SK-N-SH (cell line): ENCODE results near the gene RPH3AL. TPM values are rescaled to one million over a fixed set of nuclear protein-coding genes. Genes with fewer than 3 reads are reported as not detected.

Experiments
- CTCF ChIA-PET: fragments of 300-600, 350-600 bp; formaldehyde crosslinking; extraction: SDS; loops from one replicate; lab custom pipeline; 2021; lab: Yijun Ruan, JAX
- POLR2A ChIA-PET: fragments of 350-600 bp; sonication (Branson Sonifier 250); formaldehyde crosslinking; extraction: SDS; loops from one replicate; lab custom pipeline; 2020; ENCODE audit warnings: antibody characterized with exemption, inconsistent platforms; lab: Yijun Ruan, JAX
- DNase-seq: peaks from one replicate; pipeline ENCODE4 v3.0.0; 2012
- H2AFZ ChIP-seq: fragments of 200-600 bp; sonication (generic); 2 replicates; pipeline ENCODE4 v1.8.1; 2016; ENCODE audit warnings: antibody characterized with exemption, mild to moderate bottlenecking, low read depth
- H3F3A ChIP-seq: fragments of 200-600 bp; sonication (generic); replicated peaks from 2 replicates; pipeline ENCODE3; 2016; ENCODE audit warnings: antibody characterized with exemption, mild to moderate bottlenecking; ENCODE audit not compliant: insufficient read depth
- H3K27ac ChIP-seq, 2 experiments: fragments of 200-500 bp in 1 of 2; fragments of 200-600 bp in 1 of 2; sonication (Bioruptor generic) in 1 of 2; sonication (generic), shearing (Covaris generic) in 1 of 2; 2 replicates each; pipeline versions ENCODE4 v1.5.1 to v1.6.1; 2014 to 2016; ENCODE audit warnings: low read depth in 2 of 2, inconsistent platforms in 1 of 2, low read length in 1 of 2, mild to moderate bottlenecking in 1 of 2, mixed read lengths in 1 of 2
- H3K27me3 ChIP-seq: fragments of 200-600 bp; sonication (generic), shearing (Covaris generic); 2 replicates; pipeline ENCODE4 v1.6.1; 2016; ENCODE audit warnings: mixed run types; ENCODE audit not compliant: insufficient read depth
- H3K36me3 ChIP-seq, 2 experiments: fragments of 200-500 bp in 1 of 2; fragments of 200-600 bp in 1 of 2; sonication (Bioruptor generic) in 1 of 2; sonication (generic) in 1 of 2; replicated peaks in 1 of 2; 2 replicates each; pipeline versions ENCODE3 to v1.5.1; 2014 to 2016; ENCODE audit warnings: low read length in 1 of 2, mild to moderate bottlenecking in 1 of 2; ENCODE audit not compliant: insufficient read depth in 2 of 2, control insufficient read depth in 1 of 2
- H3K4me1 ChIP-seq, 2 experiments: fragments of 200-500 bp in 1 of 2; fragments of 200-600 bp in 1 of 2; sonication (Bioruptor generic) in 1 of 2; sonication (generic), shearing (Covaris generic) in 1 of 2; 2 replicates each; pipeline versions ENCODE4 v1.5.1 to v1.6.1; 2014 to 2016; ENCODE audit warnings: low read depth in 1 of 2, low read length in 1 of 2, mixed run types in 1 of 2; ENCODE audit not compliant: insufficient read depth in 2 of 2, control insufficient read depth in 1 of 2
- H3K4me2 ChIP-seq: fragments of 200-600 bp; sonication (generic), shearing (Covaris generic); 2 replicates; pipeline ENCODE4 v1.6.1; 2017; ENCODE audit warnings: mixed run types
- H3K4me3 ChIP-seq, 2 experiments: fragments of 200-500 bp in 1 of 2; fragments of 200-600 bp in 1 of 2; sonication (Bioruptor generic) in 1 of 2; sonication (generic), shearing (Covaris generic) in 1 of 2; 2 replicates each; pipeline versions ENCODE4 v1.5.1 to v1.8.1; 2014 to 2016; ENCODE audit warnings: low read depth in 2 of 2, inconsistent platforms in 1 of 2, low read length in 1 of 2, mild to moderate bottlenecking in 1 of 2, mixed read lengths in 1 of 2, moderate library complexity in 1 of 2
- H3K79me2 ChIP-seq: fragments of 200-600 bp; sonication (generic); 2 replicates; pipeline ENCODE4 v1.8.1; 2017; ENCODE audit warnings: mild to moderate bottlenecking; ENCODE audit not compliant: insufficient read depth
- H3K9ac ChIP-seq: fragments of 200-600 bp; sonication (generic); 2 replicates; pipeline ENCODE4 v1.6.1; 2017; ENCODE audit warnings: mixed run types
- H3K9me2 ChIP-seq: fragments of 200-600 bp; sonication (generic); 2 replicates; pipeline ENCODE4 v1.6.1; 2017; ENCODE audit warnings: mixed run types
- H3K9me3 ChIP-seq: fragments of 200-600 bp; sonication (generic); 2 replicates; pipeline ENCODE4 v1.6.1; 2017; ENCODE audit warnings: mixed run types, mild to moderate bottlenecking, moderate library complexity
- H4K20me1 ChIP-seq: fragments of 200-600 bp; sonication (generic); 2 replicates; pipeline ENCODE4 v1.6.1; 2017; ENCODE audit warnings: mild to moderate bottlenecking, mixed run types; ENCODE audit not compliant: insufficient read depth
- CHD2 ChIP-seq: fragments of 150-350 bp; IDR thresholded peaks from 2 replicates; pipeline ENCODE4 v1.6.1; 2018; ENCODE audit warnings: low read length; ENCODE audit not compliant: partially characterized antibody
- EP300 ChIP-seq, 2 experiments: IDR thresholded peaks; 2 replicates each; pipeline versions ENCODE4 v1.4.0 to v1.6.1; 2012; ENCODE audit warnings: borderline replicate concordance in 1 of 2, low read depth in 1 of 2, low read length in 1 of 2
- FOSL2 ChIP-seq: IDR thresholded peaks from 2 replicates; pipeline ENCODE4 v1.4.0; 2012; ENCODE audit warnings: low read depth, mild to moderate bottlenecking, moderate library complexity, borderline replicate concordance
- FOXJ3 ChIP-seq: sonication (generic); formaldehyde crosslinking; IDR thresholded peaks from 2 replicates; pipeline ENCODE4 v1.5.1; 2020; ENCODE audit warnings: mild to moderate bottlenecking, missing genetic modification reagents
- FOXM1 ChIP-seq: IDR thresholded peaks from 2 replicates; pipeline ENCODE4 v1.4.0; 2012; ENCODE audit warnings: low read depth, mild to moderate bottlenecking
- GABPA ChIP-seq: IDR thresholded peaks from 2 replicates; pipeline ENCODE4 v1.4.0; 2012; ENCODE audit warnings: low read depth, mild to moderate bottlenecking
- GATA2 ChIP-seq: sonication (generic); formaldehyde crosslinking; IDR thresholded peaks from 2 replicates; pipeline ENCODE4 v1.5.0; 2020; ENCODE audit warnings: mild to moderate bottlenecking, missing genetic modification reagents
- JUND ChIP-seq: IDR thresholded peaks from 2 replicates; pipeline ENCODE4 v1.4.0; 2012
- MEF2A ChIP-seq: IDR thresholded peaks from 2 replicates; pipeline ENCODE4 v1.4.0; 2012; ENCODE audit warnings: low read depth, borderline replicate concordance
- MXI1 ChIP-seq: IDR thresholded peaks from 2 replicates; pipeline ENCODE4 v1.6.1; 2012; ENCODE audit warnings: mild to moderate bottlenecking, low read depth, low read length, improper control_type of control experiment
- POLR2AphosphoS5 ChIP-seq: IDR thresholded peaks from 2 replicates; pipeline ENCODE4 v1.6.1; 2012; ENCODE audit warnings: low read depth, low read length
- SIN3A ChIP-seq: IDR thresholded peaks from 2 replicates; pipeline ENCODE4 v1.6.1; 2012; ENCODE audit warnings: low read depth, mild to moderate bottlenecking, low read length, moderate library complexity, borderline replicate concordance
- SMC3 ChIP-seq: IDR thresholded peaks from 2 replicates; pipeline ENCODE4 v1.6.1; 2012; ENCODE audit warnings: low read depth, low read length, improper control_type of control experiment
- TAF1 ChIP-seq: IDR thresholded peaks from 2 replicates; pipeline ENCODE4 v1.6.1; 2012; ENCODE audit warnings: low read depth, mild to moderate bottlenecking, low read length, moderate library complexity, borderline replicate concordance
- TEAD4 ChIP-seq: IDR thresholded peaks from 2 replicates; pipeline ENCODE4 v1.4.0; 2012; ENCODE audit warnings: mild to moderate bottlenecking, borderline replicate concordance; ENCODE audit not compliant: insufficient read depth
- USF1 ChIP-seq: IDR thresholded peaks from 2 replicates; pipeline ENCODE4 v1.4.0; 2012; ENCODE audit warnings: low read depth, borderline replicate concordance
- USF2 ChIP-seq: fragments of 150-350 bp; IDR thresholded peaks from 2 replicates; pipeline ENCODE4 v1.6.1; 2017; ENCODE audit warnings: antibody characterized with exemption, low read length, low read depth, borderline replicate concordance
- WGBS: methylation state at CpG from one replicate; pipeline ENCODE4 v1.1.6; 2017; ENCODE audit warnings: low lambda C conversion rate; 5-methylcytosine and 5-hydroxymethylcytosine counted together
- polyA plus RNA-seq, 3 experiments: library from polyadenylated mRNA; depleted of rRNA; stranded (reverse); fragments of >200 nt; gene quantifications; 2 replicates each; pipeline ENCODE4 v1.2.3, GENCODE V29; 2012
- TF ChIP-seq, protein P1 (sequence below): fragments of 200-600 bp; sonication (generic); IDR thresholded peaks from 2 replicates; pipeline ENCODE4 v1.6.1; 2017; ENCODE audit warnings: antibody characterized with exemption, mild to moderate bottlenecking, moderate library complexity

The RPH3AL gene
- polyA plus RNA-seq, 1 of the 3 experiments (the other 2 are of a cell fraction): 2.9 TPM

DNA sequence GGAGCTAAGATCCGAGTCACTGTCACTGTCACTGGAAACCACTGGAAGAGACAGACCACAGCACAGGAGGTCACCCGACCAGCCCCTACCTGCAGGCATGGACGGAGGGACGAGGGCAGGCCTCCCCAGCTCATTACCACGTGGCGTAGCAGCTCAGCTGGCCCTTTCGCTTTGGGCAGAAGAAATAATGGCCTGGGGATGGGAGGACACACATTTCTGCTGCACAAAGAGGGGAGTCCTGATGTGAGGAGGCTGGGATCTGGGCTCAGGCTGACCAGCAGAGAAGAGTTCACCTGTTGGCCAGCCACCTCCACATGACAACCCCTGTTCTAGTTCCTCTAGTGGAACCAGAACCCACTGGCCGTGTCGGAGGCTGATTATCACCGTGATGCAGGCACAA, 132.9 kb downstream of the RPH3AL start:
- Histone ChIP-seq H3K9me3 (no peaks in the 10 kb centered on the region), H3K4me2 (no peak overlapping the region), H3K4me1 (no peaks in the 10 kb centered on the region), H3F3A (no peaks in the 10 kb centered on the region), H3K27ac (no peak overlapping the region), H4K20me1 (no peaks in the 10 kb centered on the region), H2AFZ (no peak overlapping the region), H3K79me2 (no peaks in the 10 kb centered on the region), H3K4me3 (no peak overlapping the region), H3K9ac (no peak overlapping the region), H3K36me3 (no peaks in the 10 kb centered on the region), H3K9me2 (no peaks in the 10 kb centered on the region), H3K27me3 (no peaks in the 10 kb centered on the region)
- TF ChIP-seq JUND (no peak), POLR2AphosphoS5 (no peak), EP300 (IDR thresholded peaks at IDR 0.05; ENCODE audit: borderline replicate concordance in 1 of 2, low read depth in 1 of 2, low read length in 1 of 2) (no peak), FOXM1 (no peak), USF2 (no peak), CHD2 (no peak), GATA2 (CRISPR knock-in tag) (no peak), FOXJ3 (no peak), TAF1 (no peak), SMC3 (no peak), MXI1 (no peak), FOSL2 (no peak), MEF2A (no peak), SIN3A (no peak), USF1 (no peak), GABPA (no peak), TEAD4 (no peak)
- TF ChIP-seq, protein P1, sequence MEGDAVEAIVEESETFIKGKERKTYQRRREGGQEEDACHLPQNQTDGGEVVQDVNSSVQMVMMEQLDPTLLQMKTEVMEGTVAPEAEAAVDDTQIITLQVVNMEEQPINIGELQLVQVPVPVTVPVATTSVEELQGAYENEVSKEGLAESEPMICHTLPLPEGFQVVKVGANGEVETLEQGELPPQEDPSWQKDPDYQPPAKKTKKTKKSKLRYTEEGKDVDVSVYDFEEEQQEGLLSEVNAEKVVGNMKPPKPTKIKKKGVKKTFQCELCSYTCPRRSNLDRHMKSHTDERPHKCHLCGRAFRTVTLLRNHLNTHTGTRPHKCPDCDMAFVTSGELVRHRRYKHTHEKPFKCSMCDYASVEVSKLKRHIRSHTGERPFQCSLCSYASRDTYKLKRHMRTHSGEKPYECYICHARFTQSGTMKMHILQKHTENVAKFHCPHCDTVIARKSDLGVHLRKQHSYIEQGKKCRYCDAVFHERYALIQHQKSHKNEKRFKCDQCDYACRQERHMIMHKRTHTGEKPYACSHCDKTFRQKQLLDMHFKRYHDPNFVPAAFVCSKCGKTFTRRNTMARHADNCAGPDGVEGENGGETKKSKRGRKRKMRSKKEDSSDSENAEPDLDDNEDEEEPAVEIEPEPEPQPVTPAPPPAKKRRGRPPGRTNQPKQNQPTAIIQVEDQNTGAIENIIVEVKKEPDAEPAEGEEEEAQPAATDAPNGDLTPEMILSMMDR: no peak
- CTCF ChIA-PET: no interaction called here
- no peak for DNase-seq
- 61% methylated on average over 10 of the region's 10 CpGs for WGBS
- POLR2A ChIA-PET: no interaction called here
